HG03108 (cell line): Measurements from ENCODE around the gene MYO1H.
A peak's percentile ranks its signal among the peaks of the same experiment; 100 is the strongest.
"Not testable (repeated sequence)": the region's sequence is repeated elsewhere in the genome, so short reads cannot be mapped to it uniquely, and the experiment has no call there.

Source experiments
- ATAC-seq: cut with Tn5 transposase; IDR thresholded peaks from one replicate; pipeline ENCODE4 v1.9.1; 2021; ENCODE audit warnings: moderate library complexity; ENCODE audit not compliant: unreplicated experiment

MYO1H gene

GRCh38 chr12:109469517-109469916, 121.8 kb downstream of the MYO1H start:
- no peak for ATAC-seq

GRCh38 chr12:109473006-109473405, 125.3 kb downstream of the MYO1H start:
- no peak for ATAC-seq

GRCh38 chr12:109473526-109474270, 126.0 kb downstream of the MYO1H start:
- ATAC-seq: not testable (repeated sequence)

GRCh38 chr12:109475121-109475520, 127.4 kb downstream of the MYO1H start:
- no peak for ATAC-seq

- no peak for ATAC-seq
Observed at GRCh38 chr12:109475993-109476806, 128.5 kb downstream of the MYO1H start.

GRCh38 chr12:109476807-109477184, 129.1 kb downstream of the MYO1H start:
- ATAC-seq: no peak

- peak; percentile 88 for ATAC-seq
Observed at GRCh38 chr12:109477185-109477962, 129.7 kb downstream of the MYO1H start, which contains the start of the genes KCTD10 and UBE3B. Gene KCTD10 (minus strand): TSS chr12:109477300. CDS start chr12:109477262, 38 bp downstream. Gene UBE3B (plus strand): TSS chr12:109477634. CDS start chr12:109483552, 5,918 bp downstream.

- no peak for ATAC-seq
Observed at GRCh38 chr12:109477963-109478315, 130.2 kb downstream of the MYO1H start.

GRCh38 chr12:109479761-109480160, 132.1 kb downstream of the MYO1H start:
- no peak for ATAC-seq

GRCh38 chr12:109480356-109480755, 132.7 kb downstream of the MYO1H start:
- ATAC-seq: no peak

- ATAC-seq: no peak
Observed at GRCh38 chr12:109481863-109482262, 134.2 kb downstream of the MYO1H start.

GRCh38 chr12:109482491-109482890, 134.8 kb downstream of the MYO1H start:
- ATAC-seq: no peak

GRCh38 chr12:109482894-109483293, 135.2 kb downstream of the MYO1H start:
- no peak for ATAC-seq

- ATAC-seq: no peak
Observed at GRCh38 chr12:109483346-109483745, 135.6 kb downstream of the MYO1H start.

GRCh38 chr12:109485201-109485600, 137.5 kb downstream of the MYO1H start:
- no peak for ATAC-seq

- no peak for ATAC-seq
Observed at GRCh38 chr12:109487181-109488050, 139.7 kb downstream of the MYO1H start.

- ATAC-seq: no peak
Observed at GRCh38 chr12:109488051-109488665, 140.5 kb downstream of the MYO1H start.

- no peak for ATAC-seq
Observed at GRCh38 chr12:109489016-109489954, 141.6 kb downstream of the MYO1H start.
